ENCODE results near the gene ISG15. TPM values are rescaled to one million over a fixed set of nuclear protein-coding genes. Genes with fewer than 3 reads are reported as not detected.

Gene ISG15
- total RNA-seq, 1 experiment from 2014 or later, result 140 TPM

DNA sequence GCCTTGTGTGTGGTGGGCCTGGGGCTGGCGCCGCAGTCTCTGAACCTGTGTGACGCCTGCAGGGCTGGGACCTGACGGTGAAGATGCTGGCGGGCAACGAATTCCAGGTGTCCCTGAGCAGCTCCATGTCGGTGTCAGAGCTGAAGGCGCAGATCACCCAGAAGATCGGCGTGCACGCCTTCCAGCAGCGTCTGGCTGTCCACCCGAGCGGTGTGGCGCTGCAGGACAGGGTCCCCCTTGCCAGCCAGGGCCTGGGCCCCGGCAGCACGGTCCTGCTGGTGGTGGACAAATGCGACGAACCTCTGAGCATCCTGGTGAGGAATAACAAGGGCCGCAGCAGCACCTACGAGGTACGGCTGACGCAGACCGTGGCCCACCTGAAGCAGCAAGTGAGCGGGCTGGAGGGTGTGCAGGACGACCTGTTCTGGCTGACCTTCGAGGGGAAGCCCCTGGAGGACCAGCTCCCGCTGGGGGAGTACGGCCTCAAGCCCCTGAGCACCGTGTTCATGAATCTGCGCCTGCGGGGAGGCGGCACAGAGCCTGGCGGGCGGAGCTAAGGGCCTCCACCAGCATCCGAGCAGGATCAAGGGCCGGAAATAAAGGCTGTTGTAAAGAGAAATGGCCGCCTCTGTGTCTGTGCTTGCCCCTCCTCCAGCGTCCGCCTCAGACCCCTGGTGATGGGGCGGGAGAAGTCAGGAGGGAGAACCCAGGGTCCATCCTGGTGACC is 788 bp downstream of the ISG15 start:
- BruUV-seq (replicated peaks), result no TSS peak
- intact Hi-C loops (cut with micrococcal nuclease), result no loop called here
- H3K9ac ChIP-seq (ENCODE audit: low read length), result peak overlapping the region; percentile 87
- H3K4me2 ChIP-seq (ENCODE audit: low read length), result peak overlapping the region; percentile 100
- no peaks in the 10 kb centered on the region for H3K9me2 ChIP-seq (ENCODE audit: insufficient read depth)
- ATAC-seq (peak; percentile 63), DNase-seq (ENCODE audit: low read depth, low spot score) (no peak)
- H3K4me1 ChIP-seq (ENCODE audit: control insufficient read depth in 1 of 2, insufficient read depth in 2 of 2, low read length in 2 of 2), result peaks cover 27 to 48% of the 10 kb centered on the region in 2 experiments
- ChIA-PET RAD21 (ENCODE audit: low non-redundant PET in 1 of 2, low total read pairs in 2 of 2, uncharacterized antibody in 2 of 2, unreplicated experiment in 2 of 2) (no interaction called here), CTCF (interaction anchor here (0.9 to 3.6 kb wide), 6 partner anchors 11 to 109 kb away, joined by 3 to 26 read pairs (median 4); no protein-coding TSS in a partner anchor), POLR2A (interaction anchor here (0.6 to 1.9 kb wide), 12 partner anchors 12 to 260 kb away, joined by 3 to 12 read pairs (median 4); partner anchors contain the start of genes HES4, RNF223 and UBE2J2)
- no peaks in the 10 kb centered on the region for H3K27me3 ChIP-seq (ENCODE audit: insufficient read depth, low read length)
- peaks cover 8% of the 10 kb centered on the region for H3K79me2 ChIP-seq (ENCODE audit: insufficient read depth, low read length)
- H2AFZ ChIP-seq (ENCODE audit: low read depth, low read length, poor library complexity, severe bottlenecking), result no peak overlapping the region
- no peaks in the 10 kb centered on the region for H3K9me3 ChIP-seq (ENCODE audit: control insufficient read depth in 1 of 2, insufficient read depth in 1 of 2, low read depth in 1 of 2, low read length in 2 of 2)
- no peaks in the 10 kb centered on the region for H4K20me1 ChIP-seq (ENCODE audit: insufficient read depth)
- H3K4me3 ChIP-seq (replicated peaks in 1 of 2; ENCODE audit: low read depth in 1 of 2, low read length in 2 of 2), result peak overlapping the region; percentile 80 to 90
- TF ChIP-seq JUND (IDR thresholded peaks at IDR 0.05) (no peak), ZFX (IDR thresholded peaks at IDR 0.05) (0 out of 2 replicates have a peak, but pooled peaks have one; percentile 25), POLR2AphosphoS5 (IDR thresholded peaks at IDR 0.05; ENCODE audit: low read depth, low read length) (peak; percentile 25; the same call in 1 of the 2 replicates), YY1 (IDR thresholded peaks at IDR 0.05; ENCODE audit: extremely low read depth, insufficient replicate concordance, low read depth, low read length) (peak; percentile 71)
- H3K27ac ChIP-seq (ENCODE audit: low read depth, low read length), result peak overlapping the region; percentile 73
- no peaks in the 10 kb centered on the region for H3K36me3 ChIP-seq (ENCODE audit: control insufficient read depth in 1 of 2, insufficient read depth in 2 of 2, low read length in 2 of 2)

DNA sequence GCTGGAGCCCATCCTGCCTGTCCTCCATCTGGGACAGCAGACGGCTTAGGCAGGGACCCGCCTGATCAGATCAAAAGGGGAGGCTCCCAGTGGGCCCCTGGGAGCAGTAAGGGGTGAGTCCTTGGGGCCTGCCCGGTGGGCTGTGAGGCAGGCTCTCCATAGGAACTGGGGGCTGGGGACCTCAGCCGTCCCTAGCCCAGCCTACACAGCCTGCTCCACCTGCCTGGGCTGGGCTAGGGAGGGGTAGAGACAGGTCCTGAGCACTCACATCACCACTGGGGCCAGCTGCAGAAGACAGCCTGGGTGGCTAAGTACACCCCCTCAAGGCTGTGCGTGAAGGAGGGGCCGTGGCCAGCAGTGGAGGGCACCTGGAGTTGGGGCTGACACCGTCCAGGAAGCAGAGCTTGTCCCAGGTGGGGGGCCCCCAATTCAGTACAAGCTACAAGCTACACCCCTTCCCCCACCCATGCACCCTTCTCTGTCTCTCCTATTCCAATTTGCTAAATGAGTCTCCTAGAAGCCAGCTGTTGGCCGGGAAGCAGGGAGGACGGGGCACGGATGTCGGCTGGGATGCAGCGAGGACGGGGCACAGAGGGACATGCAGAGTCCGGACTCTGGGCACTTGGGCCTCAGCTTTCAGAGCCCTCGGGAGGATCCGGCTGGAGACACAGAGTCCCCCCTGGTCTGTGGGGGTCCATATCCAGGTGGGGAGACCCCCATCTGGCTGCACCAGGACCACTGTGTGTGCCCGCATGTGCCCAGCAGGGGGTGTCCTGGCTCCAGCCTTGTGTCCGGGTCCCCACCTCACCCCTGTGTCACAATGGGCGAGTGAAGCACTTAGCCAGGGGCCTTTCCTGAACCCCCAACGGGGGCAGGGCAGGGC is 1.7 kb downstream of the ISG15 start:
- Histone ChIP-seq H3K4me2 (ENCODE audit: low read length) (peak overlapping the region; percentile 100), H3K79me2 (ENCODE audit: insufficient read depth, low read length) (peaks cover 8% of the 10 kb centered on the region), H3K27me3 (ENCODE audit: insufficient read depth, low read length) (no peaks in the 10 kb centered on the region), H3K4me1 (ENCODE audit: control insufficient read depth in 1 of 2, insufficient read depth in 2 of 2, low read length in 2 of 2) (peaks cover 28 to 50% of the 10 kb centered on the region in 2 experiments), H3K4me3 (replicated peaks in 1 of 2; ENCODE audit: low read depth in 1 of 2, low read length in 2 of 2) (peak overlapping the region; percentile 80 to 90), H2AFZ (ENCODE audit: low read depth, low read length, poor library complexity, severe bottlenecking) (no peak overlapping the region), H3K9ac (ENCODE audit: low read length) (peak overlapping the region; percentile 87), H4K20me1 (ENCODE audit: insufficient read depth) (no peaks in the 10 kb centered on the region), H3K36me3 (ENCODE audit: control insufficient read depth in 1 of 2, insufficient read depth in 2 of 2, low read length in 2 of 2) (no peaks in the 10 kb centered on the region), H3K9me2 (ENCODE audit: insufficient read depth) (no peaks in the 10 kb centered on the region), H3K9me3 (ENCODE audit: control insufficient read depth in 1 of 2, insufficient read depth in 1 of 2, low read depth in 1 of 2, low read length in 2 of 2) (no peaks in the 10 kb centered on the region), H3K27ac (ENCODE audit: low read depth, low read length) (peak overlapping the region; percentile 73)
- intact Hi-C loops (cut with micrococcal nuclease), result loop anchor here (5.0 kb wide), 1 partner anchor 47 kb away; no protein-coding TSS in a partner anchor
- POLR2A ChIA-PET, result interaction anchor here (1.1 to 1.9 kb wide), 5 partner anchors 13 to 147 kb away, joined by 4 to 12 read pairs (median 5); no protein-coding TSS in a partner anchor
- RAD21 ChIA-PET (ENCODE audit: low non-redundant PET in 1 of 2, low total read pairs in 2 of 2, uncharacterized antibody in 2 of 2, unreplicated experiment in 2 of 2), result no interaction called here
- TF ChIP-seq POLR2AphosphoS5 (IDR thresholded peaks at IDR 0.05; ENCODE audit: low read depth, low read length) (peak; percentile 42; the same call in 1 of the 2 replicates), ZNF274 (IDR thresholded peaks at IDR 0.05; ENCODE audit: low read depth, low read length) (no peak), SIN3A (IDR thresholded peaks at IDR 0.05; ENCODE audit: low read depth) (no peak), ELF1 (IDR thresholded peaks at IDR 0.05; ENCODE audit: borderline replicate concordance, low read depth) (no peak), JUND (IDR thresholded peaks at IDR 0.05) (no peak), FOSL1 (IDR thresholded peaks at IDR 0.05; ENCODE audit: low read depth) (no peak), CBX3 (IDR thresholded peaks at IDR 0.05; ENCODE audit: low read depth) (no peak), RAD21 (IDR thresholded peaks at IDR 0.05; ENCODE audit: low read depth) (no peak), SP1 (IDR thresholded peaks at IDR 0.05; ENCODE audit: low read depth) (no peak), ZFX (IDR thresholded peaks at IDR 0.05) (no peak), EZH2phosphoT487 (IDR thresholded peaks at IDR 0.05; ENCODE audit: borderline replicate concordance) (no peak), SRF (IDR thresholded peaks at IDR 0.05; ENCODE audit: low read depth) (no peak), YY1 (IDR thresholded peaks at IDR 0.05; ENCODE audit: extremely low read depth, insufficient replicate concordance, low read depth, low read length) (no peak), POLR2A (IDR thresholded peaks at IDR 0.05; ENCODE audit: borderline replicate concordance, extremely low read depth, insufficient read depth, insufficient read length) (no peak), CEBPB (IDR thresholded peaks at IDR 0.05; ENCODE audit: low read depth) (no peak)
- TF ChIP-seq, protein P1, sequence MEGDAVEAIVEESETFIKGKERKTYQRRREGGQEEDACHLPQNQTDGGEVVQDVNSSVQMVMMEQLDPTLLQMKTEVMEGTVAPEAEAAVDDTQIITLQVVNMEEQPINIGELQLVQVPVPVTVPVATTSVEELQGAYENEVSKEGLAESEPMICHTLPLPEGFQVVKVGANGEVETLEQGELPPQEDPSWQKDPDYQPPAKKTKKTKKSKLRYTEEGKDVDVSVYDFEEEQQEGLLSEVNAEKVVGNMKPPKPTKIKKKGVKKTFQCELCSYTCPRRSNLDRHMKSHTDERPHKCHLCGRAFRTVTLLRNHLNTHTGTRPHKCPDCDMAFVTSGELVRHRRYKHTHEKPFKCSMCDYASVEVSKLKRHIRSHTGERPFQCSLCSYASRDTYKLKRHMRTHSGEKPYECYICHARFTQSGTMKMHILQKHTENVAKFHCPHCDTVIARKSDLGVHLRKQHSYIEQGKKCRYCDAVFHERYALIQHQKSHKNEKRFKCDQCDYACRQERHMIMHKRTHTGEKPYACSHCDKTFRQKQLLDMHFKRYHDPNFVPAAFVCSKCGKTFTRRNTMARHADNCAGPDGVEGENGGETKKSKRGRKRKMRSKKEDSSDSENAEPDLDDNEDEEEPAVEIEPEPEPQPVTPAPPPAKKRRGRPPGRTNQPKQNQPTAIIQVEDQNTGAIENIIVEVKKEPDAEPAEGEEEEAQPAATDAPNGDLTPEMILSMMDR (IDR thresholded peaks at IDR 0.05 in 2 of 3, conservative IDR thresholded peaks at IDR 0.05 in 1 of 3; ENCODE audit: borderline replicate concordance in 1 of 3, insufficient read depth in 1 of 3, low read depth in 2 of 3, low read length in 2 of 3), result peak in 2 of 3 experiments; percentile 58 to 68; a peak in 4 of 6 replicates
- no peak for ATAC-seq
- no peak for DNase-seq (ENCODE audit: low read depth, low spot score)
- CTCF ChIA-PET, result interaction anchor here (0.7 to 3.6 kb wide), 6 partner anchors 9 to 49 kb away, joined by 3 to 26 read pairs (median 4); no protein-coding TSS in a partner anchor
- BruUV-seq (replicated peaks), result no TSS peak
